WTC11 (cell line): ENCODE results near the gene RXFP2. TPM values are rescaled to one million over a fixed set of nuclear protein-coding genes. Genes with fewer than 3 reads are reported as not detected.

Experiments
- ATAC-seq: fragments of 200-7000 bp; cut with Tn5 transposase; 2 replicates; pipeline ENCODE4 v1.10.0; 2021; ENCODE audit warnings: mild to moderate bottlenecking, moderate library complexity
- CTCF ChIA-PET: fragments of 300-600 bp; sonication (Branson Sonifier 250); formaldehyde crosslinking; loops from one replicate; lab custom pipeline; 2021; ENCODE audit warnings: antibody characterized with exemption; lab: Charles Lee
- POLR2A ChIA-PET: fragments of 350-600 bp; sonication (Branson Sonifier 250); formaldehyde crosslinking; loops from one replicate; lab custom pipeline; 2021; ENCODE audit warnings: antibody characterized with exemption; lab: Charles Lee
- DNase-seq: peaks from one replicate; pipeline ENCODE4 v3.0.0; 2021; ENCODE audit warnings: low spot score
- H3K27ac Mint-ChIP-seq: 2 replicates; pipeline ENCODE4 v1.8.0; 2021; ENCODE audit warnings: mixed read lengths
- H3K27me3 Mint-ChIP-seq: 2 replicates; pipeline ENCODE4 v1.8.0; 2021; ENCODE audit warnings: low read depth, mild to moderate bottlenecking, moderate library complexity, mixed read lengths
- H3K36me3 Mint-ChIP-seq: 2 replicates; pipeline ENCODE4 v1.8.0; 2021; ENCODE audit warnings: mixed read lengths
- H3K4me1 Mint-ChIP-seq: 2 replicates; pipeline ENCODE4 v1.8.0; 2022; ENCODE audit warnings: mixed read lengths
- H3K4me3 Mint-ChIP-seq: 2 replicates; pipeline ENCODE4 v1.8.0; 2021; ENCODE audit warnings: mild to moderate bottlenecking, moderate library complexity, mixed read lengths
- H3K9me3 Mint-ChIP-seq: 2 replicates; pipeline ENCODE4 v1.8.0; 2021; ENCODE audit warnings: mixed read lengths
- AR ChIP-seq: fragments of 250-450 bp; sonication (Bioruptor Pico); IDR thresholded peaks from 2 replicates; pipeline ENCODE4 v1.9.0; 2021; ENCODE audit warnings: mild to moderate bottlenecking
- CBFB ChIP-seq: sonication (generic); formaldehyde crosslinking; IDR thresholded peaks from 2 replicates; pipeline ENCODE4 v1.8.1; 2022; ENCODE audit warnings: mild to moderate bottlenecking, low read depth, missing genetic modification reagents
- CREM ChIP-seq: sonication (generic); formaldehyde crosslinking; IDR thresholded peaks from 2 replicates; pipeline ENCODE4 v1.8.1; 2022; ENCODE audit warnings: mild to moderate bottlenecking, missing genetic modification reagents, moderate library complexity
- FOXJ3 ChIP-seq: sonication (generic); formaldehyde crosslinking; IDR thresholded peaks from 2 replicates; pipeline ENCODE4 v1.9.0; 2021; ENCODE audit warnings: missing genetic modification reagents, mild to moderate bottlenecking, borderline replicate concordance
- GABPB1 ChIP-seq: sonication (generic); formaldehyde crosslinking; IDR thresholded peaks from 2 replicates; pipeline ENCODE4 v1.8.1; 2023; ENCODE audit warnings: mild to moderate bottlenecking, missing genetic modification reagents
- GTF2I ChIP-seq: fragments of 250-450 bp; sonication (Bioruptor Pico); conservative IDR thresholded peaks from 2 replicates; pipeline ENCODE4 v1.4.0; 2021; ENCODE audit warnings: mild to moderate bottlenecking
- HMGXB4 ChIP-seq: sonication (generic); formaldehyde crosslinking; IDR thresholded peaks from 2 replicates; pipeline ENCODE4 v1.8.1; 2023; ENCODE audit warnings: mild to moderate bottlenecking, moderate library complexity, missing genetic modification reagents
- JAZF1 ChIP-seq: fragments of 250-450 bp; sonication (Bioruptor Pico); IDR thresholded peaks from 2 replicates; pipeline ENCODE4 v1.9.0; 2021; ENCODE audit warnings: moderate library complexity, mild to moderate bottlenecking, inconsistent platforms
- NR3C1 ChIP-seq: sonication (generic); formaldehyde crosslinking; conservative IDR thresholded peaks from 2 replicates; pipeline ENCODE4 v1.8.1; 2023; ENCODE audit warnings: low read depth, mild to moderate bottlenecking, missing genetic modification reagents
- PREB ChIP-seq: sonication (generic); formaldehyde crosslinking; IDR thresholded peaks from 2 replicates; pipeline ENCODE4 v1.8.1; 2022; ENCODE audit warnings: mild to moderate bottlenecking, missing genetic modification reagents, moderate library complexity, borderline replicate concordance
- RORB ChIP-seq: fragments of 250-450 bp; sonication (Bioruptor Pico); IDR thresholded peaks from 2 replicates; pipeline ENCODE4 v1.9.0; 2021; ENCODE audit warnings: mild to moderate bottlenecking
- USF2 ChIP-seq: sonication (generic); formaldehyde crosslinking; IDR thresholded peaks from 2 replicates; pipeline ENCODE4 v1.8.1; 2023; ENCODE audit warnings: mild to moderate bottlenecking, missing genetic modification reagents, moderate library complexity
- ZNF138 ChIP-seq: sonication (generic); formaldehyde crosslinking; conservative IDR thresholded peaks from 2 replicates; pipeline ENCODE4 v1.8.1; 2022; ENCODE audit warnings: mild to moderate bottlenecking, moderate library complexity, missing genetic modification reagents
- ZNF425 ChIP-seq: fragments of 250-450 bp; sonication (Bioruptor Pico); conservative IDR thresholded peaks from 2 replicates; pipeline ENCODE4 v1.9.0; 2021; ENCODE audit warnings: mild to moderate bottlenecking
- ZSCAN18 ChIP-seq: fragments of 250-450 bp; sonication (Bioruptor Pico); IDR thresholded peaks from 2 replicates; pipeline ENCODE4 v2.1.2; 2022; ENCODE audit warnings: mild to moderate bottlenecking, moderate library complexity
- total RNA-seq: library from RNA; stranded (reverse); gene quantifications from 3 replicates; pipeline ENCODE4 v1.2.3, GENCODE V29; 2021
- TF ChIP-seq, protein P1 (sequence below): sonication (generic); formaldehyde crosslinking; IDR thresholded peaks from 2 replicates; pipeline ENCODE4 v1.8.0; 2022; ENCODE audit warnings: mild to moderate bottlenecking, missing genetic modification reagents

Gene RXFP2
- total RNA-seq, 1 experiment from 2014 or later, result not detected

- TF ChIP-seq ZNF425 (CRISPR knock-in tag) (no peak), ZNF138 (no peak), FOXJ3 (no peak), CREM (CRISPR knock-in tag) (no peak), HMGXB4 (CRISPR knock-in tag) (no peak), ZSCAN18 (no peak), JAZF1 (CRISPR knock-in tag) (no peak), NR3C1 (CRISPR knock-in tag) (no peak)
These were observed 10.6 kb downstream of the RXFP2 start (continued) for GRCh38 chr13:31749929-31750328.

GRCh38 chr13:31755211-31755610 lies 15.9 kb downstream of the RXFP2 start:
- no peak overlapping the region for H3K27ac Mint-ChIP-seq
- ChIA-PET CTCF (interaction anchor here (0.6 kb wide), 1 partner anchor 55 kb away, joined by 3 read pairs; no protein-coding TSS in a partner anchor), POLR2A (no interaction called here)
- no peaks in the 10 kb centered on the region for H3K36me3 Mint-ChIP-seq
- H3K4me1 Mint-ChIP-seq, result no peaks in the 10 kb centered on the region; the same call in 1 of the 2 replicates
- no peaks in the 10 kb centered on the region for H3K9me3 Mint-ChIP-seq
- DNase-seq (no peak), ATAC-seq (no peak)
- no peak overlapping the region for H3K4me3 Mint-ChIP-seq
- TF ChIP-seq CBFB (CRISPR knock-in tag), result no peak
- TF ChIP-seq GTF2I (CRISPR knock-in tag), result no peak
- TF ChIP-seq GABPB1 (CRISPR knock-in tag), result no peak
- TF ChIP-seq AR (CRISPR knock-in tag), result no peak
- TF ChIP-seq, protein P1, sequence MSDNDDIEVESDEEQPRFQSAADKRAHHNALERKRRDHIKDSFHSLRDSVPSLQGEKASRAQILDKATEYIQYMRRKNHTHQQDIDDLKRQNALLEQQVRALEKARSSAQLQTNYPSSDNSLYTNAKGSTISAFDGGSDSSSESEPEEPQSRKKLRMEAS (CRISPR knock-in tag), result no peak
- TF ChIP-seq USF2 (CRISPR knock-in tag), result no peak
- TF ChIP-seq PREB (CRISPR knock-in tag), result no peak
- TF ChIP-seq RORB (CRISPR knock-in tag), result no peak
- no peaks in the 10 kb centered on the region for H3K27me3 Mint-ChIP-seq
